HL-60/S4 (cell line): ENCODE results near the gene SLN.
"Not testable (repeated sequence)": the region's sequence is repeated elsewhere in the genome, so short reads cannot be mapped to it uniquely, and the experiment has no call there.

Experiments used
- in situ Hi-C: fragments of 300-500 bp; cut with MboI; formaldehyde crosslinking; loops from 2 replicates; pipeline ENCODE4 v1.14.3; 2022; ENCODE audit warnings: low sequenced_read_pairs

Gene SLN

GRCh38 chr11:107711861-107712755 lies at the start of gene SLN:
Gene SLN, minus strand, starts transcription at chr11:107712056.
- in situ Hi-C loops: no loop called here

GRCh38 chr11:107758719-107759355 lies 47.0 kb upstream of the SLN start:
- in situ Hi-C loops: not testable (repeated sequence)

GRCh38 chr11:107757661-107758060 lies 45.8 kb upstream of the SLN start:
- in situ Hi-C loops: no loop called here

- in situ Hi-C loops: no loop called here
These were observed 44.7 kb upstream of the SLN start for GRCh38 chr11:107756553-107756952.

GRCh38 chr11:107752949-107753822 lies 41.3 kb upstream of the SLN start:
- in situ Hi-C loops: no loop called here

GRCh38 chr11:107752508-107752907 lies 40.7 kb upstream of the SLN start:
- in situ Hi-C loops: no loop called here

GRCh38 chr11:107751082-107751481 lies 39.2 kb upstream of the SLN start:
- in situ Hi-C loops: no loop called here

GRCh38 chr11:107750313-107750712 lies 38.5 kb upstream of the SLN start:
- in situ Hi-C loops: no loop called here

GRCh38 chr11:107747622-107748021 lies 35.8 kb upstream of the SLN start:
- in situ Hi-C loops: no loop called here

- in situ Hi-C loops: no loop called here
These were observed 32.9 kb upstream of the SLN start for GRCh38 chr11:107744736-107745135.

GRCh38 chr11:107743191-107743590 lies 31.3 kb upstream of the SLN start:
- in situ Hi-C loops: no loop called here

GRCh38 chr11:107741044-107741823 lies 29.4 kb upstream of the SLN start:
- in situ Hi-C loops: no loop called here

- in situ Hi-C loops: no loop called here
These were observed 28.4 kb upstream of the SLN start for GRCh38 chr11:107740271-107740670.

- in situ Hi-C loops: no loop called here
These were observed 24.7 kb upstream of the SLN start for GRCh38 chr11:107736546-107736945.

- in situ Hi-C loops: no loop called here
These were observed 21.7 kb upstream of the SLN start for GRCh38 chr11:107733518-107733917.

- in situ Hi-C loops: no loop called here
These were observed 20.8 kb upstream of the SLN start for GRCh38 chr11:107732689-107733051.

- in situ Hi-C loops: no loop called here
These were observed 20.3 kb upstream of the SLN start for GRCh38 chr11:107731941-107732688.

- in situ Hi-C loops: no loop called here
These were observed 10.8 kb upstream of the SLN start for GRCh38 chr11:107722662-107723061.

- in situ Hi-C loops: no loop called here
These were observed 9.4 kb upstream of the SLN start for GRCh38 chr11:107721207-107721606.

GRCh38 chr11:107720303-107720774 lies 8.5 kb upstream of the SLN start:
- in situ Hi-C loops: no loop called here
